ENCODE measurements around the gene GAREM1.

Gene GAREM1

GRCh38 chr18:32328379-32328778 is 142.3 kb downstream of the GAREM1 start:
- DNase-seq (ENCODE audit: low spot score) = no peak

- DNase-seq (ENCODE audit: low spot score) = no peak
Measured at GRCh38 chr18:32326450-32327308, 144.0 kb downstream of the GAREM1 start.

GRCh38 chr18:32324181-32324580 is 146.5 kb downstream of the GAREM1 start:
- no peak for DNase-seq (ENCODE audit: low spot score)

GRCh38 chr18:32321826-32322225 is 148.9 kb downstream of the GAREM1 start:
- DNase-seq (ENCODE audit: low spot score) = peak; percentile 16

- no peak for DNase-seq (ENCODE audit: low spot score)
Measured at GRCh38 chr18:32319084-32319483, 151.6 kb downstream of the GAREM1 start.

- no peak for DNase-seq (ENCODE audit: low spot score)
Measured at GRCh38 chr18:32318581-32318980, 152.1 kb downstream of the GAREM1 start.

- no peak for DNase-seq (ENCODE audit: low spot score)
Measured at GRCh38 chr18:32317651-32318050, 153.0 kb downstream of the GAREM1 start.

- DNase-seq (ENCODE audit: low spot score) = no peak
Measured at GRCh38 chr18:32315881-32316280, 154.8 kb downstream of the GAREM1 start.

- DNase-seq (ENCODE audit: low spot score) = no peak
Measured at GRCh38 chr18:32310774-32311173, 159.9 kb downstream of the GAREM1 start.

- peak; percentile 6 for DNase-seq (ENCODE audit: low spot score)
Measured at GRCh38 chr18:32310101-32310500, 160.6 kb downstream of the GAREM1 start.

- DNase-seq (ENCODE audit: low spot score) = no peak
Measured at GRCh38 chr18:32308493-32309120, 162.1 kb downstream of the GAREM1 start.

- no peak for DNase-seq (ENCODE audit: low spot score)
Measured at GRCh38 chr18:32303400-32303799, 167.3 kb downstream of the GAREM1 start.

- DNase-seq (ENCODE audit: low spot score) = no peak
Measured at GRCh38 chr18:32302806-32303205, 167.9 kb downstream of the GAREM1 start.

GRCh38 chr18:32301976-32302743 is 168.5 kb downstream of the GAREM1 start:
- no peak for DNase-seq (ENCODE audit: low spot score)

GRCh38 chr18:32301361-32301760 is 169.3 kb downstream of the GAREM1 start:
- DNase-seq (ENCODE audit: low spot score) = no peak

- no peak for DNase-seq (ENCODE audit: low spot score)
Measured at GRCh38 chr18:32300914-32301313, 169.8 kb downstream of the GAREM1 start.

- no peak for DNase-seq (ENCODE audit: low spot score)
Measured at GRCh38 chr18:32299484-32299883, 171.2 kb downstream of the GAREM1 start.

GRCh38 chr18:32298171-32298667 is 172.5 kb downstream of the GAREM1 start:
- no peak for DNase-seq (ENCODE audit: low spot score)

GRCh38 chr18:32297579-32298170 is 173.0 kb downstream of the GAREM1 start:
- no peak for DNase-seq (ENCODE audit: low spot score)

GRCh38 chr18:32296851-32297250 is 173.8 kb downstream of the GAREM1 start:
- DNase-seq (ENCODE audit: low spot score) = no peak

GRCh38 chr18:32295604-32296003 is 175.1 kb downstream of the GAREM1 start:
- no peak for DNase-seq (ENCODE audit: low spot score)

GRCh38 chr18:32293107-32293506 is 177.6 kb downstream of the GAREM1 start:
- DNase-seq (ENCODE audit: low spot score) = no peak
